ENCODE results near the gene PSMD12. TPM values are rescaled to one million over a fixed set of nuclear protein-coding genes. Genes with fewer than 3 reads are reported as not detected.

Gene PSMD12
- total RNA-seq = 17.4 and 22.5 TPM in 2 replicates

GRCh38 chr17:67366193-67367157, at the start of gene PSMD12:
TSS of gene PSMD12 (minus strand) at chr17:67366577. CDS start at chr17:67366519, 58 bp downstream.

GRCh38 chr17:67376737-67377487, 10.5 kb upstream of the PSMD12 start, which contains the start of gene PITPNC1:
TSS of gene PITPNC1 (plus strand) at chr17:67377281.

Other genes with a start within 250 kb of the PSMD12 start
- gene HELZ, start 121.4 kb downstream of the PSMD12 start, total RNA-seq = 37.8 and 44.7 TPM in 2 replicates
- gene PITPNC1, start 10.7 kb upstream of the PSMD12 start, total RNA-seq = 9.4 and 9.5 TPM in 2 replicates

Data from smooth muscle cell of bladder (primary cell).